Right lobe of liver (tissue), 6 donors: Measurements from ENCODE around the gene PSD4. TPM values are rescaled to one million over a fixed set of nuclear protein-coding genes. Genes with fewer than 3 reads are reported as not detected.
A peak's percentile ranks its signal among the peaks of the same experiment; 100 is the strongest.

Experiments
- ATAC-seq, 4 donors: fragments of 200-7000 bp; cut with Tn5 transposase; one replicate each; pipeline ENCODE4 v1.9.1; 2020; ENCODE audit warnings: mild to moderate bottlenecking in 4 of 4, moderate library complexity in 4 of 4
- DNase-seq, 3 donors: peaks; one replicate each; pipeline ENCODE4 v3.0.0-alpha.2; 2020
- H3K27ac ChIP-seq, 3 donors: fragments of 200-600 bp; one replicate each; pipeline ENCODE4 v1.8.0; 2022
- H3K27me3 ChIP-seq, 2 donors: fragments of 200-600 bp; one replicate each; pipeline ENCODE4 v1.8.0; 2022
- H3K36me3 ChIP-seq, 4 donors: fragments of 200-600 bp; sonication (generic) in 1 of 4; one replicate each; pipeline versions ENCODE4 v1.5.1 to v1.8.0; 2017 to 2022; ENCODE audit warnings: control low read depth in 1 of 4
- H3K4me1 ChIP-seq, 4 donors: fragments of 200-600 bp; sonication (generic) in 1 of 4; one replicate each; pipeline versions ENCODE4 v1.5.1 to v1.8.0; 2017 to 2022; ENCODE audit warnings: control low read depth in 1 of 4
- H3K4me3 ChIP-seq, 3 donors: fragments of 200-600 bp; one replicate each; pipeline ENCODE4 v1.8.0; 2022
- H3K9me3 ChIP-seq, 4 donors: fragments of 200-600 bp; sonication (generic) in 1 of 4; one replicate each; pipeline versions ENCODE4 v1.5.1 to v1.8.0; 2017 to 2022; ENCODE audit warnings: control low read depth in 1 of 4
- POLR2A ChIP-seq: fragments of 450-650 bp; IDR thresholded peaks from one replicate; pipeline ENCODE4 v1.6.1; 2017; ENCODE audit warnings: antibody characterized with exemption, mild to moderate bottlenecking
- WGBS: methylation state at CpG from one replicate; pipeline ENCODE4 v1.1.6; 2018; ENCODE audit warnings: low coverage, low lambda C conversion rate; ENCODE audit not compliant: insufficient coverage; ENCODE audit errors: missing lambda C conversion rate; 5-methylcytosine and 5-hydroxymethylcytosine counted together
- intact Hi-C, 2 donors: fragments of 100-400 bp; cut with DNase I; formaldehyde crosslinking; loops; one replicate each; pipeline versions ENCODE4 v1.11.2 to v1.14.1; 2022
- total RNA-seq, 6 experiments: library from RNA; depleted of rRNA in 2 of 6; stranded (reverse); fragments of >200 nt in 2 of 6; fragmentation: NEBNext Ultra II Directional in 3 of 6; extraction: Animal tissue kit (Norgen Biotek cat#: 25700) in 3 of 6; gene quantifications; one replicate each; pipeline versions ENCODE4 v1.1.0 to v1.2.4, GENCODE V29; 2016 to 2023
- TF ChIP-seq, protein P1 (sequence below), 4 donors: fragments of 200-600 bp in 3 of 4; fragments of 450-650 bp in 1 of 4; IDR thresholded peaks; one replicate each; pipeline versions ENCODE4 v1.5.1 to v1.8.0; 2016 to 2022; ENCODE audit warnings: antibody characterized with exemption in 4 of 4, mild to moderate bottlenecking in 2 of 4
- donor health status: DM: no; HTN: yes; CAD: no.
- donor health status: DM: no; HTN: no; CAD: no.
- donor health status: DM: no; HTN: no; CAD: no.
- donor health status: DM: no; HTN: yes; CAD: no.
- donor health status: DM: no; HTN: yes; CAD: no.

Gene PSD4
- total RNA-seq, 6 experiments from 2014 or later = 38.0 to 77.8 (median 58.7) TPM

DNA sequence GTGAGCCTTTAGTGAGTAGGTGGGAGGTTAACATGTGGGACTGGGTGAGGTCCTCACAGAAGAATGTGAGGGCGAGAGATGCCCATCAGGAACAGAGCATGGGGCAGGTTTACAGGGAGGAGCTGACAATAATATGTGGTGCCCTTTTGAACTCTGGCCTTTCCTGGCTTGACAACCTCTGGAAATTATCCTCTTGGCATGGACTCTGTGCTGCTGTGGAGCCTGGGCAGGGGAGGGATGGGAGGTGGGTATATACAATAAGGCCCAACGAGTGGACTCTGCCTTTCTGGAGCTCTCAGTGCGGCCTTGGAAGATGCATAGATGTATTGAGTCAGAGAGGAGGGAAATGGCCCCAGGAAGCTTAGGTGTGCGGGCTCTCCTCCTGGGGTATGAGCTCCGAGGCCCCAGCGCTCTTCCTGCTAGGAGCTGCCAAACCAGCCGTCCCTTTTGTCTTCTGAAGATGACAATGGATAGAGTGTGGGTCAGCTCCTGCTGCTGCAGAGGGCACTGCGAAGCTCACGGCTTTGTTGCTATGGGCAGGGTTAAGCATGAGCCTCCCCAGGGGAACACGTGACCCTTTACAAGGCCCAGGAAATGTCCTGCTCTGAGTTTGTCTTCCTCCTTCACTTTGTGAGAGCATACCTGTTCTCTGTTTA lies 8.7 kb upstream of the PSD4 start:
- 13% methylated on average over 1 of the region's 10 CpGs for WGBS
- ATAC-seq = peak; percentile 44 to 55 (median 48)

DNA sequence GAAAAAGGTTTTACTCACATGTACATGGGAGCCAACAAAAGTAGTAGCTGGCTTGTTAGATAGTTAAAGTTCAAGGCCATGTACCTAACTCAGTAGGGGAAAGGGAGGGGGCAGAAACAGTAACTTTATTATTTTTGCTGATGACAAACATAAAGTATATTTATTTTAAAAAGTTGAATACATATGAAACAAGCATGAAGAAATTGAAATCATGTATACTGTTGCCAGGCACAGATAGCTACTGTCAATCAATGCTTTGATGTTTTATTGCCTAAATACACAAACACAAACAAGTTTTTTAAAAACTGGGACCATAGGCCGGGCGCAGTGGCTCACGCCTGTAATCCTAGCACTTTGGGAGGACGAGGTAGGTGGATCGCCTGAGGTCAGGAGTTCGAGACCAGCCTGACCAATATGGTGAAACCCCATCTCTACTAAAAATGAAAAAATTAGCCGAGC lies 7.6 kb upstream of the PSD4 start:
- peaks cover 2 to 48% (median 24%) of the 10 kb centered on the region in 4 donors for H3K4me1 ChIP-seq
- ATAC-seq = no peak
- TF ChIP-seq POLR2A = no peak
- TF ChIP-seq, protein P1, sequence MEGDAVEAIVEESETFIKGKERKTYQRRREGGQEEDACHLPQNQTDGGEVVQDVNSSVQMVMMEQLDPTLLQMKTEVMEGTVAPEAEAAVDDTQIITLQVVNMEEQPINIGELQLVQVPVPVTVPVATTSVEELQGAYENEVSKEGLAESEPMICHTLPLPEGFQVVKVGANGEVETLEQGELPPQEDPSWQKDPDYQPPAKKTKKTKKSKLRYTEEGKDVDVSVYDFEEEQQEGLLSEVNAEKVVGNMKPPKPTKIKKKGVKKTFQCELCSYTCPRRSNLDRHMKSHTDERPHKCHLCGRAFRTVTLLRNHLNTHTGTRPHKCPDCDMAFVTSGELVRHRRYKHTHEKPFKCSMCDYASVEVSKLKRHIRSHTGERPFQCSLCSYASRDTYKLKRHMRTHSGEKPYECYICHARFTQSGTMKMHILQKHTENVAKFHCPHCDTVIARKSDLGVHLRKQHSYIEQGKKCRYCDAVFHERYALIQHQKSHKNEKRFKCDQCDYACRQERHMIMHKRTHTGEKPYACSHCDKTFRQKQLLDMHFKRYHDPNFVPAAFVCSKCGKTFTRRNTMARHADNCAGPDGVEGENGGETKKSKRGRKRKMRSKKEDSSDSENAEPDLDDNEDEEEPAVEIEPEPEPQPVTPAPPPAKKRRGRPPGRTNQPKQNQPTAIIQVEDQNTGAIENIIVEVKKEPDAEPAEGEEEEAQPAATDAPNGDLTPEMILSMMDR (IDR thresholded peaks at IDR 0.05) = no peak
- intact Hi-C loops = no loop called here
- no peak overlapping the region for H3K4me3 ChIP-seq
- no peaks in the 10 kb centered on the region for H3K9me3 ChIP-seq
- no peak for DNase-seq
- 46% methylated on average over 7 of the region's 7 CpGs for WGBS
- no peaks in the 10 kb centered on the region for H3K27me3 ChIP-seq
- H3K27ac ChIP-seq = peak overlapping the region; percentile 72 to 87 (median 87)
- no peaks in the 10 kb centered on the region for H3K36me3 ChIP-seq

More for the DNA sequence above, 8.7 kb upstream of the PSD4 start:
- Histone ChIP-seq H3K27me3 (no peaks in the 10 kb centered on the region), H3K4me3 (no peak overlapping the region), H3K4me1 (peaks cover 2 to 48% (median 26%) of the 10 kb centered on the region in 4 donors), H3K9me3 (no peaks in the 10 kb centered on the region), H3K27ac (peak overlapping the region; percentile 72 to 87 (median 87)), H3K36me3 (no peaks in the 10 kb centered on the region)
- intact Hi-C loops = no loop called here
- peak in 1 of 3 donors; percentile 74 for DNase-seq
- TF ChIP-seq, protein P1 (IDR thresholded peaks at IDR 0.05) = no peak
- TF ChIP-seq POLR2A = no peak

DNA sequence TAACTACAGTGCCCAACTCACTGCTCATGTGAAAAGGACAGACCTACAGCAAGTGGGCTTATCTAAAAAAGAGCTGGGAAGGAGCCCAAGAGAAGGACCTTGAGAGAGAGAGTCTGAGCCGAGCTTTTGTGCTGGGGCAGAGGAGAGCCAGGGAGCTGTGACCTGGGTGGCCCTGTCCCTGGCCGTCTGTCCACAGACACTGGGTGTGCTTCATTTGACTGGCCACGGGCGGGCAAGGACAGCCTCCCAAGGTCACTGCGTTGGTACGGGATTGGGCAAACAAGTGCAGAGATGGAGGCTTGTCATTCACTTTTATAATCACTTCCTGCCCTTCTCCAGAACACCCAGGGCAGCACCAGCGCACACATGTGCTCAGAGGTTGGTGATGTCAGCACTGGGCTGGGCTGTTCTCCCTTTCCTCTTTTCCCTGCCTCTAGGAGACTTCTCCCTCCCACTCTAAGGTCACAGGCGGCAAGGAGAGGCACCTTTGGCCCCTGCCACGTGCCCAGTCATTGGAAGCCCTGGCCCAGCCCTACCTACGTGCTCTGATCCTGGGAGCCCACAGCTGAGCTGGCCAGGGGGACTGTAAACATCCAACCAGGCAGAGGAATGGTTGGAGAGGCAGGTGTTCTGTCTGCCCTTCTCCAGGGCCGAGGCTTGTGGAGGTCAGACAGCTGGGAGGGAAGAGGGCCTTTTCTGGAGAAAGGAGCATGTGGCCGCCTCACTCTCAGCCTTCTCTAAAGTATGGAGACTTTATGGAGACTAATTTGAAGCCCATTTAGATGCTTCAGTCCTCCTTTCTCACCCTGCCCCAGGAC lies 6.4 kb upstream of the PSD4 start:
- H3K4me3 ChIP-seq = no peak overlapping the region
- DNase-seq (peak; percentile 89 to 97 (median 96)), ATAC-seq (peak; percentile 84 to 91 (median 88))
- H3K27me3 ChIP-seq = no peaks in the 10 kb centered on the region
- 26% methylated on average over 5 of the region's 12 CpGs for WGBS
- TF ChIP-seq, protein P1 (IDR thresholded peaks at IDR 0.05) = no peak
- peak; percentile 92 for TF ChIP-seq POLR2A
- no peaks in the 10 kb centered on the region for H3K36me3 ChIP-seq
- H3K9me3 ChIP-seq = no peaks in the 10 kb centered on the region
- H3K4me1 ChIP-seq = peaks cover 2 to 48% (median 24%) of the 10 kb centered on the region in 4 donors
- intact Hi-C loops = no loop called here
- peak overlapping the region; percentile 72 to 87 (median 87) for H3K27ac ChIP-seq

DNA sequence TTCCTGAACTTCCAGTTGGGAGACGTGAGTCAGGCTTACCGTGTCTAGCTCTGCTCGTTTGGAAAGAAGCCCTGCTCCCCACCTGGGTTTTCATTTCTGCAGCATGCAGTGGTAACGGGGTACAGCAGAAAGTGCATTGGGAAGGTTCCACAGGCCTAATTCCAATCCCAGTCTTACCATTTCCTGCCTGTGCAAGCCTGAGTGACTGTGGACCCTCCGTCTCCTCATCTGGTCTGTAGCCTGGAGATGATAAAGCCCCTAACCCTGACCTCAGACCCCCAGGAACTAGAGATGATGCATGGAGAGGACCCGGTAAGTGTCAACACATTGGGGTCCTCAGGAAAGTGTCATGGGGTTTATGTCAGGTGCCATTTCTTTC lies 5.8 kb upstream of the PSD4 start:
- Histone ChIP-seq H3K27me3 (no peaks in the 10 kb centered on the region), H3K4me3 (no peak overlapping the region), H3K27ac (peak overlapping the region; percentile 54 to 87 (median 87)), H3K4me1 (peaks cover 2 to 48% (median 24%) of the 10 kb centered on the region in 4 donors), H3K9me3 (no peaks in the 10 kb centered on the region), H3K36me3 (no peaks in the 10 kb centered on the region)
- TF ChIP-seq, protein P1 (IDR thresholded peaks at IDR 0.05) = no peak
- TF ChIP-seq POLR2A = no peak
- 58% methylated on average over 4 of the region's 6 CpGs for WGBS
- ATAC-seq (no peak), DNase-seq (no peak)
- intact Hi-C loops = no loop called here
